ENCODE measurements around the gene PLEKHA1.

The PLEKHA1 gene

GRCh38 chr10:122481296-122482056, 107.0 kb downstream of the PLEKHA1 start:
- no peak for DNase-seq
